GM19438 (cell line): Measurements from ENCODE around the gene CDH4.
"Not testable (repeated sequence)": the region's sequence is repeated elsewhere in the genome, so short reads cannot be mapped to it uniquely, and the experiment has no call there.

Source experiments
- ATAC-seq: cut with Tn5 transposase; IDR thresholded peaks from one replicate; pipeline ENCODE4 v1.9.1; 2021; ENCODE audit warnings: low read depth; ENCODE audit not compliant: unreplicated experiment

The CDH4 gene

DNA sequence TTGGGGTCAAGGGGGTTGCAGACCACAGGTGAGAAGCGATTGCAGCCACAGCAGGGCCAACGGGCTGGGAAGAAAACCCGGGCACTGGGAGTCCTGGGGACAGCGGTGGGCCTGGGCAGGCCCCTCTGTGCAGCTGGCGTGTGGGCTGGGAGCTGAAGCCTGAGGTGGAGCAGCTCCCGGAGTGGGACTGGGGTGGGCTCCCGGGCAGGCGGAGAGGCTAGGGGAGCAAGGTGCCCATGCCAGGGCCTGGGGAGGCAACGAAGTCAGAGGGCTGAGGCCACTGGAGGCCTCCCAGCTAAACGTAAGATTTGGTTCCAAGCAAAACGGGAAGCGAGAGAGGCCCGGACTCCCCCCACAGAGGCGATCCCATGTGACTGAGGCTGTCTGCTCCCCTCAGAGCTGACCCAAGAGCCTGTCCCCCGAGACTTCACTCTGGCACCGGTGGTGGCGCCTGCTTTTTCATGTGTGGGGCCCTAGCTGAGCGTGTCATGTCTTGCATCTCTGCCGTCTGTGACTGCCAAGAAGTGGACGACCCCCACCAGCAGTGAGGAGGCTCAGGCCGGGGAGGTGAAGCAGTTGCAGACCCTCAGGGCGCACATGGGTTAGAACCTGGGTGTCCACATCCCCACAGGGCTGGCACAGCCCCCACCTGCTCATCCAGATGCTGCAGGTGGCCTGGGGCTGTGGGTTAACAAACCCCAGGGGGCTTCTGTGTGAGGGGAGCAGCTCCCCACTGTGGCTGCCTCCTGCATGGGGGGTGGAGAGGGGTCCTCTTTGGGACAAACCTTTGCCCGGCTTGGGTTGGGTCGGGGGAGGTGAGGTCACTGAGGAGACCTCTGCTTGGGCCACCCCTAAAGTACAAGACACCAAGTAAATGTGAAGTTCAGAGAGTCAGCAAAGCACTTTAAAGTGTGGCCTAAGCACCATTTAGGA lies 601.3 kb downstream of the CDH4 start:
- ATAC-seq = no peak

DNA sequence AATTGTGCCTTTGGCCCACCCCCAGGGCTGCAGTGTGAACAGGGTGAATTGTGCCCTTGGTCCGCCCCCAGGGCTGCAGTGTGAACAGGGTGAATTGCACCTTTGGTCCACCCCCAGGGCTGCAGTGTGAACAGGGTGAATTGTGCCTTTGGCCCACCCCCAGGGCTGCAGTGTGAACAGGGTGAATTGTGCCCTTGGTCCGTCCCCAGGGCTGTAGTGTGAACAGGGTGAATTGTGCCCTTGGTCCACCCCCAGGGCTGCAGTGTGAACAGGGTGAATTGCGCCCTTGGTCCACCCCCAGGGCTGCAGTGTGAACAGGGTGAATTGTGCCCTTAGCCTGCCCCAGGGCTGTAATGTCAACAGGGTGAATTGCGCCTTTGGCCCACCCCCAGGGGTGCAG lies 602.5 kb downstream of the CDH4 start:
- not testable (repeated sequence) for ATAC-seq

DNA sequence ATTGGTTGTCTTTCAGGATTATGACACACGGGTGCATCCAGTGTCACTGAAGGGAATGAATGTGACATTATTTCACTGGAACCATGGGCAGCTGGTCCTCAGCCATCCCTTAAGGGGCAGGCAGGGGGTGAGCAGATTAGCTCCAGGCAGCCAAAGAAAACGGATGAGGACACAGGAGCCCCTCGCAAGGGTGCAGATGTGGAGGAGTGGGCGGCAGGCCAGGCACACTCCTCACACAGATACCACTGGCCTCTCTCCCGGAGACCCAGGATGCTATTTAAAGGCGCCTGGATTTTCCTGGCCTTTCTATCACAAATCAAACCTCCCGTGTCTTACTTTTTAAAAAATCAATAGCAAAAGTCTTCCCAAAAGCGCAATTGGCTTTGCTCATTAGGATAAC lies 603.2 kb downstream of the CDH4 start:
- no peak for ATAC-seq

DNA sequence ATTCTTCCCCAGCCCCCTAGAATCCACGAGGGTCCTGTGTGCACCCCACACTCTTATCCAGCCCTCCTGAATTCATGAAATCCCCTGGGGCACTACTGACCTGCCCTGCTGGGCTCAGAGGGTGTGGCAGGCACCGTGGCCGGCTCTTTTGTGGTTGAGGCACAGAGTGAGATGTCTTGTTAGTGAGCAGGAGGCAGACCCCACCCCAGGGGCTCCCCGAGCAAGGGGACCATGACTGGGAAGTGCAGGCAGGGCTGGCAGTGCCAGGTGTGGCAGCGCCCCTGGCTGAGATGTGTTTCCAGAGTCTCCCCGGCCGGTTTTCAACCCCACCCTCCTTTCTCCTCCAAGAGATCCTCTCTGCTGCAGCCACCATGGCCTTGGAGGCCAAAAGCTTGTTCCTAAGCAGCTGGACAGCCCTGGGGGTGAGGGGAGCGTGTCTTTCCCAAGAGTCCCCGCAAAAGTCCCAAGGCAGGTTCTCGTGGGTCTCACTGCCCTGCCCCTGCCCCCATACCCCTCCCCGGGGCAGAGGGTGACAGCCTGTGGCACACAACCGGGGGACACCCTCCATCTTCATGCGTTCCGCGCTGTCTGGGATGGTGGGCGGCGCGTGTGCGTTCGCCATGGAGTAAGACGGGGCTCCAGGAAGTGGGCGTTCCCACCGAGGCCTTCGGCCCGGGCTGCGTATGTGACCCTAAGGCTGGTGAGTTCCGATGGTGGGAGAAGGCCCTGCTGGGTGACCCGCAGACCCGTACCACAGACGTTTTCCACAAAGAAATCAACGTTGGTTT lies 604.8 kb downstream of the CDH4 start:
- no peak for ATAC-seq

DNA sequence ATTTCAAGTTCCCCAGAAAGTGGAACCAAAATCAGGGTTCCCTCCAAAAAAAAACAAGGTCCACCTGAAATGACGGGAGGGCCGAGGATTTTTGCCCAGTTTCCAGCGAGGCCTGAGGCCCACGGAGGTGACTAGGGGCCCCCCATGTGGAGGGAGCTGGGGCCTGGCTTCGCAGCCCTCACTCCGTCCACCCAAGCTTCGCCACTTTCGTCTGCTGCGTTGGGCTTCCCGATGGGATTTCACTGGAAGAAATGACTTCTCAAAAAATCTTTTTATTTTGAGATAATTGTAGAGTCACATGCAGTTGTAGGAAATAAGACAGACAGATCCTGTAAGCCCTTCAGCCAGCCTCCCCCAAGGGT lies 605.3 kb downstream of the CDH4 start:
- ATAC-seq = no peak

DNA sequence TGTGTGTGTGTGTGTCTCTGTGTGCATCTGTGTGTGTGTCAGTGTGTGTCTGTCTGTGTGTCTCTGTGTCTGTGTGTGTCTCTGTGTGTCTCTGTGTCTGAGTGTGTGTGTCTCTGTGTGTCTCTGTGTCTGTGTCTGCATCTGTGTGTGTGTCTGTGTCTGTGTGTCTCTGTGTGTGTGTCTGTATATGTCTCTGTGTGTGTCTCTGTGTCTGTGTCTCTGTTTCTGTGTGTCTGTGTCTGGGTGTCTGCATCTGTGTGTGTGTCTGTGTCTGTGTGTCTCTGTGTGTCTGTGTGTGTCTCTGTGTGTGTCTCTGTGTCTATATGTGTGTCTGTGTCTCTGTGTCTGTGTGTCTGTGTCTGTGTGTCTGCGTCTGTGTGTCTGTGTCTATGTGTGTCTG lies 605.8 kb downstream of the CDH4 start:
- no peak for ATAC-seq

DNA sequence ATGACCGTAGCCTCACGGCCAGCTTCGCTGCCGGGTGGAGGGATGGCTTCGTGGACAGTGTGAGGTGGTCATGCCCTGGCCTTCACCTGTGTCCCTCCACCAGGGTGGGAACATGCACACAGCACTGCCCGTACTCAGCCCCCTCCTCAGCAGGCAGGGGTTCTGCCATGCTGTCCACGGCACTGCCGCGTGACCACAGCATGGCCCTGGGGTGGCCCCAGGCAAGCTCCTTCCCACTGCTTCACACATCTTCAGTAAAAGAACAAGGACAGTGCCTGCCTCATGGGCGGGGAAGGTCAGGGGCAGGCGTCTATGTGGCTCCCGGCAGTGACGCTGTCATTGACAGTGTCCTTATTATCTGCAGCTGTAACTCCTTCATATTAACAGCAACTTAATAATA lies 607.7 kb downstream of the CDH4 start:
- ATAC-seq = no peak

DNA sequence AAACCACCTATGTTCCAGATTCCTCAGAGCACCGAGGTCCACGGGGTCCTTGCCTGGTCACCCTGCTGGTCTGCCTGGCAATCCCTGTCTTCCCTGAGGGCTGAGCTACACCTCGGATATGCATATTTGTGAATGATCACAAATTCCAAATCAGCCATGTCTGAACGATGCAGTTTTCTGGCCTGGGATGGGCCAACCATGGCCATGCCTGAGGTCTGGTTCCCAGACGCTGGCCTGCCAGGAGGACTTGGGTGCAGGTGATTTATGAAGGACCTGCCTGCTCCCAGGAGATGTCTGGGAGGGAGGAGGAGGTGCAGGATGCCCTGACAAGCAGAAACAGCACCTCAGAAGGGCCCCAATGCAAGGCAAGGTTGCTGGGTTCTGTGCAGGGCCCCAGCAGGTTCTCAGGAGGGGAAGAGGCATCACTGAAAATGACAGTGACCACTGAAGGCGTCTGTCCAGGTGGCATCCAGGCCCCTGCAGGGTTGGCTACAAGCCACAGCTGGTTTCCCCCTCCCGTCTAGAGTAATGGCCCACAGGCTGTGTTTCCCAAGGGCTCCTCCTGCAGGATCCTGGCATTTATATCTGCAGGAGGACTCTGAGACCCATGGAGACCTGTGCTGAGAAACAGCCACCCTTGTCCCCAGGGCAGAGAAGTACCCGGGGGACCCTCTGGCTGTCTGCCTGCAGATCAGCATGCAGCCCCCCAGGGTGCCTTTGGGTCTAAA lies 608.4 kb downstream of the CDH4 start:
- ATAC-seq = no peak

DNA sequence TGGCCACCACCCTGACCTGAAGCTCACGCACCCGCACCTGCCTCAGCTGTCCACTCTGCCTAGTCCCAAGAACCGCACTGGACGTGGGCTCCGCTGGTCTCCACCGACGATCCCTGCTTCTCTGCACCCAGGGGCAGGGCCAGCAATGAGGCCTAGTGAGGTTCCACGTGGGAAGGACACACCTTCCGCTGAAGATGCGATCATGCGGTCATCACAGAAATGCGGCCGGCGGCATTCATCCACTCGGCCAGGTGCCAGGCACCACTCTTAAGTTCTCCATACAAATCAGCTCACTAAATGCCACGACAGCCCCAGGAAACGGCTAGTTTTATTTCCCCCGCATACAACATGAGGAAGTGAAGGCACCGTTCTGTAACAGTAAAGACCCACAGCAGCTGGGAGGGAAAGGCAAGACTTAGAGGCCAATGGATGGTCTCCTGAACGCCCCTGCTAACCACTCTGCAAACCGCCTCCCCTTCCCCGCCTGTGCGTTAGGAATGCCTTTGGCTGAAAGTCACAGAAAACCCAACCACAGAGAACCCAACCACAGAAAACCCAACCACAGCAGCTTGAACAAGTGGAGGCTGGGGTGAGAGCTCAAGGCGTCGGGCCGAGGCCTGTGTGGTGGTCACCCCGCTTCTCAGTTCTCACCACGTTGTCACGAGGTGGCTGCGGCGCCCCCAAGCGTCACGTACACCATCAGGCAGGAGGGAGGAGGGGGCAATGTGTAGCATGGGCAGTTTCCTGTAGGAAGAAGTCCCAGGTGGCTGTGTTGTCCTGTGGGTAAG lies 609.2 kb downstream of the CDH4 start:
- ATAC-seq = no peak

DNA sequence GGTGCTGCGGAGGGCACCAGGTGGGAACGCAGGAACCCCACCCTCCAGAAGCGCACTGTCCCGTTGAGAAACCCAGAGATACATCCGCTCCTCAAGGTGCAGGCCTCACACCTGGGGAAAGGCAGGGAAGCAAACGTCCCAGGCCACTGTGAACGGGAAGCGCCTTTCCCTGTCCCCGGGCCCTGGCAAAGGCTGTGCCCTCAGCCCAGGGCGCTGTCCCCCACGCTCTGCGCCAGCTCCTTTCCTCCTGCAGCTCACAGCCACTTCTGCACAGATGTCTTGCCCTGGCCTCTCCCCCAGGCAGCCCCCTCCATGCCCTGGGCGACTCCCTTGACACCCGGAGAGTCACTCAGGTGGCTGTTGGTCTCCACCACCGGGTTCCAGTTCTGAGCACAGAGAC lies 609.8 kb downstream of the CDH4 start:
- no peak for ATAC-seq

DNA sequence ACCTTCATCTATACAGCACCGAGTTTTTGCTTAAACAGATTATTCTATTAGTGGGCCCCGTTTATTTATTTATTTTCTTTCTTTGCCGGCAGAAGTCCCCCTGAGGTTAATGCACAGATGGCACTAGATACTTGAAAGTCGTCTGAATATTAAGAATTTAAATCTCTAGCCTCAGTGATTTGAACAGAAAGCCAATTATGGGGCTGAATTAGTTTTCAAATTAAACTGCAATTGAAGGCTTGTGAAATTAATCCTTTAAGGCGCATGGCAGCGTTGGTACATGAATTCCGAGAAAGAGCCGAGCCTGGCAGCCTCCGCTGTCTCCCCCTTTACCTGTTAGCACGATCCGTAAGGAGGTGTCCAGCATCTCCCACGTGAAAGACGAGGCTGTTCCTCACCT lies 610.8 kb downstream of the CDH4 start:
- no peak for ATAC-seq

DNA sequence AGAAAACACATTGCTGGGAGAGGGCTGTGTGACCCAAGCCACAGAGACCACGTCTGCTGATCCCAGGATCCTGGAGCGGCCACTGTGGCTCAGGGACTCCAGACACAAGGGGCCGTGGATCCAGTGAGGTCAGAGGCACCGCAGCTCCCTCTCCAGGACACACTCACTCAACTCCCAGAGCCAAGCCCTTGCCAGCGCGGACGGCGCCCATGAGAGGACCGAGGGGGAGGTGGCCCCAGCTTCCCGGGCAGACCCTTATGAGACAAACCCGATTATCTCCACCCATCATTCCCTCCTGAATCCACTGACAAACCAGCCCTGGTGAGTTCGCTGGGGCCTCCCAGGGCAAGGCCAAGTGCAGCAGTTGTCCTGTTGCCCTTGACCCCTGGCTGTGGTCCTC lies 612.4 kb downstream of the CDH4 start:
- ATAC-seq = no peak

DNA sequence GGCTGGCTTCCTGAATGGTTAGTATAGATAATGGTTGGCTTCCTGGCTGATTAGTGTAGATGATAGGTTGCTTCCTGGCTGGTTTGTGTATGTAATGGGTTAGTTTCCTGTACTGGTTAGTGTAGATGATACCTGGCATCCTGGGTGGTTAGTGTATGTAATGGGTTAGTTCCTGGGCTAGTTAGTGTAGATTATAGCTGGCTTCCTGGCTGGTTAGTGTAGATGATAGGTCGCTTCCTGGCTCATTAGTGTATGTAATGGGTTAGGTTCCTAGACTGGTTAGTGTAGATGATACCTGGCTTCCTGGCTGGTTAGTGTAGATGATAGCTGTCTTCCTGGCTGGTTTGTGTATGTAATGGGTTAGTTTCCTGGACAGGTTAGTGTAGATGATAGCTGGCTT lies 613.3 kb downstream of the CDH4 start:
- ATAC-seq = no peak

DNA sequence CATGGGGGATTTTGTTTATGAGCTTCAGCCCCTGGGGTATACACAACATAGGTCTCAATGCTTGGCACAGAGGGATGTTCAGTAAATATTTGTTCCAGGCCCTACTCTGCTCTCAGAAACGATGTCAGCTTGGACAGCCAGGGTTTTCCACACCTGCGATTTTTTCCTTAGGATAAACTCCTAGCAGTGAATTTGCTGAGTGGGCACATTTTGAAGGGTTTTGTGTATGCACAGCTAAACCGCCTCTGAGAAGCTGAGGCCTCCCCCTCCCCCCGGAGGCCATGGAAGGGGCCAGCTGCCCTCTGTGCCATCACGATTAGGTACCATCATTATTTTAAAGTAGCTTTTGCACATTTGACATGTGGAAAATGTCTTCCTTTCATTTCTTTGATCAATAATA lies 614.1 kb downstream of the CDH4 start:
- ATAC-seq = no peak

DNA sequence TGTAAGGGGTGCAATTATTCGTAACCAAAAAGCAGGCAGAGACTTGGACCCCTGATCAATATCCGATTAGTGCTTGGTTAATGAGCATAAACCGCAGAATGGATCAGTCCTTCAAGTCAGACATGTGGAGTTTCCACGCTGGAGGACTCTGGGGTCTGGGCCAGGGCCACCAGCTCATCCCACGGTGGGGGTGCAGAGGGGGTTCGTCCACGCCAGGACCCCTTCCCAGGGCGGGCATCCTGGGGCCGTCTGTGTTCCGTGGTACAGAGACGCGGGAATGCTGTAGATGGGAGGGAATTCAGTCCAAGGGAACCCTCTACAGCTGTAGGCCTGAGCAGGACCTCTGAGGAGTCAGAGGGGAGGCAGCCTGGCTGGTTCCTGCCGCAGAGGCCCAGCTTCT lies 615.9 kb downstream of the CDH4 start:
- no peak for ATAC-seq

DNA sequence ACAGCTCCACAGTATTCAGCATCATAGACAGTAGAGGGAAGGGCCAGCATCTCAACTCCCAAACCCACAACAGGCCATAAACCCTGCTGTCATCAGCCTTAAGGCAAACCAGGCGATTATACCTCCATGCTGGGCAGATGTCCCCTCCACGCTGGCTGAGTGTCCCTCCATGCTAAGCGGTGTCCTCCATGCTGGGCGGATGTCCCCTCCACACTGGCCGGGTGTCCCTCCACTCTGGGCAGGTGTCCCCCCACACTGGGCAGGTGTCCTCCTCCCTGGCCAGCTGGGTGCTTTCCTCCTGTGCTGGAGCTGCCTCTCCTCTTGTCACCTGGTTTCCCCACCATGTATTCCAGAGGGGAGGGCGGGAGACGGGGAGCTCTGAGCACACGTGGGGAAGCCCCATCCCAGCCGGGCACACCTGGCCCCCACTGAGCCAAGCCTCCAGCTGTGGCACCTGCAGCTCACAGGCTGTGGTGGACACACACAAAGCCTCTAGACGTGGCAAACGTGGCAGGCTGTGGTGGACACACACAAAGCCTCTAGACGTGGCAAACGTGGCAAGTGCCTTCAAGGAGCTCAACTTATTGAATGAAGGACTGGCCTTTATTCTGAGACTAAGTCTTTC lies 616.5 kb downstream of the CDH4 start:
- ATAC-seq = no peak

DNA sequence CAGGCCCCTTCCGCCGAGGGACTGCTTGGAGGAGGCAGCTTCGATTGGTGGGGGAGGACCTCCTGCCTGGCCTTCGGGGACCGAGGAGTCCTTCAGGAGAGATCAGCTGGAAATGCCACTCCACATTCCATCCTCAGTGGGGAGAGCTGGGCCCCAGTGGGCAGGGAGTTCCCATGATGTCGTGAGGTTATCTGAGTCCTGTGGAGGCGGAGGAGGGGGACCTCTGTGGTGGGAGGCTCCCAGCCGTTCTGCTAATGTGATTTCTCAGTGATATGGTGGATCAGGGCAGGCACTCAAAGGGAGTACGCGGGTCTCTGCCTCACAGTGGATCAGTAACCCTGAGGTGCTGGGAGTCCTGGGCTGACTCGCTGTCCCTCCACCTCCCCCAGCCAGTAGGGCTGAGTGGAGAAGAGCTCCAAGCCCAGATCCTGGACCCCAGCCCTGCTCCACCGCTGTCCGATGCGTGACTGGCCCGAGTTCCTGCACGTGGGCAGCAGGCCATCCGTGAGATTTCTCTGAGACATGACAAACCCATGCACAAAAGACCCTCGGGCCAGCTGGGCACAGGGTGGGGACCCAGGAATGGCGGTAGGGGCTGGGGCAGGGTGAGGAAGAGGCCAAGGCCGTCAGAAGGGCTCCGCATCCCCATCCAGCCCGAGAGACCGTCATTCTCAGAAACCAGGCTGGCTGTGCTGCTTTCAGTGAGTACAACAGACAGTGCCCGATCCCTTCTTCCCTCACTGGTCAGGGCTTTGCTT lies 617.9 kb downstream of the CDH4 start:
- no peak for ATAC-seq

DNA sequence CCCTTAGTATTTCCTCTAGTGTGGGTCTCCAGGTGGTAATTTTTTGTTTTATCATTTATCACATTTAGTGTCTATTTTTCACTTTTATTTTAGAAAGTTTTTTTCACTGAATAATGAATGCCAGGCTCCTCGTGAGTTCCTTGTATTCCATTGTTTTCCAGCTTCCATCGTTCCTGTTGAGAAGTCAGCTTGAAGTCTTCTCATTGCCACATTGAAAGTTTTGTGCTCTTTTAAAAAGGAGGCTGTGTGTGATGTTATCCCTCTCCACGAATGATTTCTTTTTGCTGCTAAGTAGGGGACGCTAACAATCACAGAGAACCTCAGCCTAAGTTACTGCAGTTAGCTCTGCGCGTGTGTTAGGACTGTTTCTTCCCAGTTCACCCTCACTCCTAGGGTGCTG lies 619.1 kb downstream of the CDH4 start:
- no peak for ATAC-seq

DNA sequence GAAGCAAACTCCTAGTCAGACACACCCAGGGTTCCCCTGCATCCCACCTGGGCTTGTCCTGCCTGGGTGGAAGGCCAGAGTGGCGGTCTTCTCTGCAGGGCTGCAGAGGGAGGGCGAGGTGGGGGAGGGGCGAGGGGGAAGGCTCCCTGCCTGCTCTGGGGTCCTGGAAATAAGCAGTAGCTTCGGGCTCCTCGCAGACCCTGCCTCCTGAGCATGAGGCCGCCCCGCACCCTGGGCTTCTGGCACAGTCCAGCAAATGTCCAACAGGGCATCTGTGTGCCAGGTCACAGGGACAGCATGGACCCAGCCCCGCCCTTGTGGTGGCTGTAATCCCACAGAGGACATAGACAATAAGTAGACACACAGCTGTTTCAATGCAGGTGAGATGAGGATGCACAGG lies 619.9 kb downstream of the CDH4 start:
- no peak for ATAC-seq
